ENCODE results near the gene PNLIPRP3. TPM values are rescaled to one million over a fixed set of nuclear protein-coding genes. Genes with fewer than 3 reads are reported as not detected.

PNLIPRP3 gene
- total and polyA plus RNA-seq, 9 of the 15 experiments (the other 6 are each of a cell fraction or from before 2014, with no cell fraction given), result not detected

DNA sequence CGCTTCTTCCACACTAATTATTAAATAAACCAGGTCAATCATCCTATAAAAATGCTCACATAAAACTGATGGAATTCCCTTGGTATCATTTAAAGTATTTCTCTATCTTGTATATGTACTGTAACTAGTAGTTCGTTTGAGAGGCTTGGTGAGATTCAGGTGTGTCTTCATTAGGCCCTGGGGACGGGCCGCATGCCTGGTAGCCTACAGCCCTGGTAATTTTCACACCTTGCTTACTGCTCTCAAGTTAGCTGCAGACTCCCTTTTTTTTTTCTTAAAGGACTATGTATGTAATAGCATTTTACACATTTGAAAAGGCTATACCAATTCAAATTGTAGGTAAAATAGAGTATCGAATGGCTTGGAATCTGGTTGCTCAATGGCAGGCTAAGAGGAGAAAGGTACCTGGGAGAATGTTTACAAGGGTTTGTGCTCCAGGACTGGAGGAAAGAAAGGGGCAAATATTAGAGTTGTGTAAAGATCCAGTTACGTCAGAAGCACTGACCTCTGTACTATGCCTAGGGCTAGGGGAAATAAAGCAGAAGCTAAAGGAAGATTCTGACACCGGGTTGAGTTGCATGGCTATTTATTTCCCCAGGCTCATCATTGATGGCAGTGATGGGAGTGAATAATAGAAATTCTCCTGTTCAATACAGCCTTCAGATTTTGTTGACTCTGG is 59.3 kb downstream of the PNLIPRP3 start:
- intact Hi-C loops (cut with micrococcal nuclease), result no loop called here
- H3K27me3 ChIP-seq (ENCODE audit: control insufficient read depth in 2 of 2, insufficient read depth in 2 of 2, low read length in 2 of 2), result no peaks in the 10 kb centered on the region
- BruUV-seq (replicated peaks), result no TSS peak
- ChIA-PET CTCF (ENCODE audit: low intra/inter-chr PET ratio) (no interaction called here), POLR2A (no interaction called here)
- H3K4me3 ChIP-seq, result no peak overlapping the region
- no peak overlapping the region for H3K4me2 ChIP-seq (ENCODE audit: insufficient read depth, low read length)
- TF ChIP-seq ESRRB (CRISPR knock-in tag; IDR thresholded peaks at IDR 0.05; ENCODE audit: borderline replicate concordance) (no peak), EP300 (IDR thresholded peaks at IDR 0.05; ENCODE audit: low read length) (no peak), CREM (IDR thresholded peaks at IDR 0.05; ENCODE audit: low read depth) (no peak), STAT5A (IDR thresholded peaks at IDR 0.05; ENCODE audit: borderline replicate concordance, low read length) (no peak)
- no peaks in the 10 kb centered on the region for H3K9me1 ChIP-seq (ENCODE audit: control insufficient read depth, insufficient read depth, low read length)
- no peak overlapping the region for H3K27ac ChIP-seq (ENCODE audit: extremely low read depth, low read depth, low read length)
- FAIRE-seq (no peak), ATAC-seq (no peak), DNase-seq (ENCODE audit: extremely low read depth in 1 of 4, low spot score in 3 of 4) (no peak)
- in situ Hi-C loops (cut with MboI), result no loop called here
- no peak overlapping the region for H3K9ac ChIP-seq (ENCODE audit: insufficient read depth in 1 of 2, low read depth in 2 of 2, low read length in 2 of 2)
- H4K20me1 ChIP-seq (replicated peaks; ENCODE audit: control insufficient read depth, insufficient read depth, low read length), result no peaks in the 10 kb centered on the region
- H3K36me3 ChIP-seq (ENCODE audit: control insufficient read depth, insufficient read depth, low read length), result no peaks in the 10 kb centered on the region
- 3% methylated on average over 6 of the region's 7 CpGs for WGBS (ENCODE audit: insufficient coverage, low coverage, missing lambda C conversion rate)
- no peak overlapping the region for H2AFZ ChIP-seq (ENCODE audit: low read depth, low read length)
- no peaks in the 10 kb centered on the region for H3K9me3 ChIP-seq (replicated peaks; ENCODE audit: control insufficient read depth, insufficient read depth, low read depth, low read length)
- H3K4me1 ChIP-seq (replicated peaks in 1 of 2; ENCODE audit: control insufficient read depth in 2 of 2, insufficient read depth in 2 of 2, low read length in 2 of 2), result no peaks in the 10 kb centered on the region
- H3K79me2 ChIP-seq (ENCODE audit: control insufficient read depth, insufficient read depth, low read length), result no peaks in the 10 kb centered on the region

DNA sequence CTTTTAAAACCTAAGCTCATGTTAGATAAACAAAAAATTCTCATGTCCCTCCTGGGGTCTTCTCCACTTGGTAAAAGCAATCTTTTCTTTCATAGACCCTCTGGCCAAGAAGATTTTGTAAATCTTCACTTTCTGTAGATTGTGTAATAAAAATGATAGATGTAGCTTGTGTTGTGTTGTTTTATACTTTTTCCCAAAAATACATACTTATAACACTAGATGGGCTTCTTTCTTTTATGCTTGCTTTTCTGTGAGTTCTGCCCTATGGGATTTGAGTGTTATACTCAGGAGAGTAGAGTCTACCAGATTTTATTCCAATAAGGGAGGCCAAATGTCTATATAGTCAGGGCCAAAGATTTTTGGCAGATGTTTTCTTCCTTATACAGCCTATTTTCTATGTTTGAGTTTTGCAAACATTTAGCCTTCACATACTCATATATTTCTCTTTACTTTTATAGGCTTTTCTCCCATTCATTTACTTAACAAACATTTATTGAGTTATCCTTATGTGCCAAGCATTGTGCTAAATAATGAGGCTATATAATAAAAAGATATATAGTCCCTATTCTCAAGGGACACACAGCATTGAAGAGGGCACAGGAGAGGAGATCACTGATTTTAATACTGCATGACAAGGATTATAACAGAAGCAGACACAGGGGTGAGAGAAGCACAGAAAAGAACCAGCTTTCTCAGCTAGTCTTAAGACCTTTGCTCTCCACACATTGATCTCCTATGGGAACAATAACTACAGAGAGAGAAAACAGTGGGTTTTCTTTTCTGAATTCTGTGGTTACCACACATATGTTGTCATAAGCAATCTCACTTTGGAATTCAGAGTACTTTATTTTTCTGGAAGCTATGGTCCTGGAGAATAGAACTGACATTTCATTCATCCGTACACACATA is 60.1 kb downstream of the PNLIPRP3 start:
- no TSS peak for BruUV-seq (replicated peaks)
- Histone ChIP-seq H3K9me3 (replicated peaks; ENCODE audit: control insufficient read depth, insufficient read depth, low read depth, low read length) (no peaks in the 10 kb centered on the region), H3K4me3 (no peak overlapping the region), H3K27me3 (ENCODE audit: control insufficient read depth in 2 of 2, insufficient read depth in 2 of 2, low read length in 2 of 2) (no peaks in the 10 kb centered on the region), H2AFZ (ENCODE audit: low read depth, low read length) (no peak overlapping the region), H3K9me1 (ENCODE audit: control insufficient read depth, insufficient read depth, low read length) (no peaks in the 10 kb centered on the region), H3K9ac (ENCODE audit: insufficient read depth in 1 of 2, low read depth in 2 of 2, low read length in 2 of 2) (no peak overlapping the region), H3K27ac (ENCODE audit: extremely low read depth, low read depth, low read length) (no peak overlapping the region), H3K36me3 (ENCODE audit: control insufficient read depth, insufficient read depth, low read length) (no peaks in the 10 kb centered on the region), H3K4me1 (replicated peaks in 1 of 2; ENCODE audit: control insufficient read depth in 2 of 2, insufficient read depth in 2 of 2, low read length in 2 of 2) (no peaks in the 10 kb centered on the region), H3K4me2 (ENCODE audit: insufficient read depth, low read length) (no peak overlapping the region), H3K79me2 (ENCODE audit: control insufficient read depth, insufficient read depth, low read length) (no peaks in the 10 kb centered on the region), H4K20me1 (replicated peaks; ENCODE audit: control insufficient read depth, insufficient read depth, low read length) (no peaks in the 10 kb centered on the region)
- CTCF ChIA-PET (ENCODE audit: low intra/inter-chr PET ratio), result no interaction called here
- intact Hi-C loops (cut with micrococcal nuclease) (no loop called here), in situ Hi-C loops (cut with MboI) (no loop called here)
- WGBS (ENCODE audit: insufficient coverage, low coverage, missing lambda C conversion rate), result 0% methylated on average over 1 of the region's 1 CpG
- no peak for DNase-seq (ENCODE audit: extremely low read depth in 1 of 4, low spot score in 3 of 4)
- FAIRE-seq, result no peak
- POLR2A ChIA-PET, result no interaction called here
- ATAC-seq, result no peak
- TF ChIP-seq DDX20 (tag; IDR thresholded peaks at IDR 0.05; ENCODE audit: low read depth) (no peak), ZNF75A (CRISPR knock-in tag; IDR thresholded peaks at IDR 0.05) (no peak), ZNF561 (CRISPR knock-in tag; conservative IDR thresholded peaks at IDR 0.05) (no peak), MECOM (CRISPR knock-in tag; IDR thresholded peaks at IDR 0.05) (no peak), ARHGAP35 (IDR thresholded peaks at IDR 0.05; ENCODE audit: partially characterized antibody) (no peak), MTA1 (IDR thresholded peaks at IDR 0.05; ENCODE audit: borderline replicate concordance) (no peak), SREBF2 (CRISPR knock-in tag; IDR thresholded peaks at IDR 0.05) (no peak), EZH2 (IDR thresholded peaks at IDR 0.05; ENCODE audit: borderline replicate concordance, low read depth, low read length) (no peak), LCOR (CRISPR knock-in tag; IDR thresholded peaks at IDR 0.05) (no peak), CEBPB (tag; IDR thresholded peaks at IDR 0.05) (no peak), ADNP (tag; IDR thresholded peaks at IDR 0.05) (no peak)
- TF ChIP-seq, protein P1, sequence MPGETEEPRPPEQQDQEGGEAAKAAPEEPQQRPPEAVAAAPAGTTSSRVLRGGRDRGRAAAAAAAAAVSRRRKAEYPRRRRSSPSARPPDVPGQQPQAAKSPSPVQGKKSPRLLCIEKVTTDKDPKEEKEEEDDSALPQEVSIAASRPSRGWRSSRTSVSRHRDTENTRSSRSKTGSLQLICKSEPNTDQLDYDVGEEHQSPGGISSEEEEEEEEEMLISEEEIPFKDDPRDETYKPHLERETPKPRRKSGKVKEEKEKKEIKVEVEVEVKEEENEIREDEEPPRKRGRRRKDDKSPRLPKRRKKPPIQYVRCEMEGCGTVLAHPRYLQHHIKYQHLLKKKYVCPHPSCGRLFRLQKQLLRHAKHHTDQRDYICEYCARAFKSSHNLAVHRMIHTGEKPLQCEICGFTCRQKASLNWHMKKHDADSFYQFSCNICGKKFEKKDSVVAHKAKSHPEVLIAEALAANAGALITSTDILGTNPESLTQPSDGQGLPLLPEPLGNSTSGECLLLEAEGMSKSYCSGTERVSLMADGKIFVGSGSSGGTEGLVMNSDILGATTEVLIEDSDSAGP (CRISPR knock-in tag; IDR thresholded peaks at IDR 0.05), result no peak

Measured in K562 (cell line).